ENCODE results near the gene KMT2D.

KMT2D gene

GRCh38 chr12:49059299-49060171, 1.1 kb downstream of the KMT2D start:
- peak overlapping the region; percentile 88 for H3K4me3 ChIP-seq (ENCODE audit: low read depth, low read length)
- in situ Hi-C loops (cut with HindIII; ENCODE audit: low sequenced_read_pairs): loop anchor here (10.0 kb wide), 2 partner anchors 145 to 175 kb away; no protein-coding TSS in a partner anchor
- TF ChIP-seq CTCF (IDR thresholded peaks at IDR 0.05; ENCODE audit: low read depth, low read length, missing control alignments): no peak
- no peak for DNase-seq (ENCODE audit: low read depth)

DNA sequence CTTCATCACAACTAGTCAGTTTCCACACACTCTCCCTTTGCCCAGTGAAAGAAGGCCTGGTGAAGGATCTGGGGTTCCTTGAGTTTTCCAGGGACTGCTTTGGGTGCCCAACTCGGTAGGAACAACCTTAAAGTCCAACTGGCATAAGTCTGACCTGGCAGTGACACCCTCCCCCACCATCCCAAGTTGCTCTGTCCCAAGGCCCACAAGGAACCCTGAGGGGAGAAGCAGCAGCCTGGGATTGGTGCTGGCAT, 1.6 kb downstream of the KMT2D start:
- TF ChIP-seq CTCF (IDR thresholded peaks at IDR 0.05; ENCODE audit: low read depth, low read length, missing control alignments): no peak
- DNase-seq (ENCODE audit: low read depth): no peak
- in situ Hi-C loops (cut with HindIII; ENCODE audit: low sequenced_read_pairs): no loop called here
- peak overlapping the region; percentile 88 for H3K4me3 ChIP-seq (ENCODE audit: low read depth, low read length)

GRCh38 chr12:49058366-49059044, 2.1 kb downstream of the KMT2D start:
- in situ Hi-C loops (cut with HindIII; ENCODE audit: low sequenced_read_pairs): no loop called here
- H3K4me3 ChIP-seq (ENCODE audit: low read depth, low read length): peak overlapping the region; percentile 88
- TF ChIP-seq CTCF (IDR thresholded peaks at IDR 0.05; ENCODE audit: low read depth, low read length, missing control alignments): no peak
- no peak for DNase-seq (ENCODE audit: low read depth)

GRCh38 chr12:49057888-49058287, 2.7 kb downstream of the KMT2D start:
- TF ChIP-seq CTCF (IDR thresholded peaks at IDR 0.05; ENCODE audit: low read depth, low read length, missing control alignments): no peak
- DNase-seq (ENCODE audit: low read depth): no peak
- in situ Hi-C loops (cut with HindIII; ENCODE audit: low sequenced_read_pairs): no loop called here
- peak overlapping the region; percentile 88 for H3K4me3 ChIP-seq (ENCODE audit: low read depth, low read length)

GRCh38 chr12:49055978-49056754, 4.4 kb downstream of the KMT2D start:
- in situ Hi-C loops (cut with HindIII; ENCODE audit: low sequenced_read_pairs): no loop called here
- no peak for TF ChIP-seq CTCF (IDR thresholded peaks at IDR 0.05; ENCODE audit: low read depth, low read length, missing control alignments)
- peak; percentile 38 for DNase-seq (ENCODE audit: low read depth)
- H3K4me3 ChIP-seq (ENCODE audit: low read depth, low read length): peak overlapping the region; percentile 88

- TF ChIP-seq CTCF (IDR thresholded peaks at IDR 0.05; ENCODE audit: low read depth, low read length, missing control alignments): no peak
- DNase-seq (ENCODE audit: low read depth): no peak
- H3K4me3 ChIP-seq (ENCODE audit: low read depth, low read length): no peak overlapping the region
- in situ Hi-C loops (cut with HindIII; ENCODE audit: low sequenced_read_pairs): no loop called here
Measured at GRCh38 chr12:49055092-49055491, 5.5 kb downstream of the KMT2D start.

Data from astrocyte of the cerebellum (primary cell).